Measurements from ENCODE around the gene ERBB4.

ERBB4 gene

GRCh38 chr2:211688196-211688595 is 850.4 kb downstream of the ERBB4 start:
- Histone ChIP-seq H3K27me3 (ENCODE audit: insufficient read depth, low read depth) (no peaks in the 10 kb centered on the region), H3K27ac (no peak overlapping the region), H2AFZ (ENCODE audit: low read depth) (no peak overlapping the region), H3K9ac (no peak overlapping the region), H3K36me3 (ENCODE audit: insufficient read depth) (no peaks in the 10 kb centered on the region), H4K20me1 (ENCODE audit: insufficient read depth) (no peaks in the 10 kb centered on the region), H3K4me3 (IDR thresholded peaks at IDR 0.05; ENCODE audit: insufficient read depth, low read depth, low read length) (no peak overlapping the region), H3K79me2 (ENCODE audit: insufficient read depth, low read depth) (no peaks in the 10 kb centered on the region), H3K4me2 (no peak overlapping the region), H3K4me1 (ENCODE audit: low read depth, poor library complexity, severe bottlenecking) (no peaks in the 10 kb centered on the region)
- no peak for TF ChIP-seq CTCF (conservative IDR thresholded peaks at IDR 0.05; ENCODE audit: low read depth, low read length)

GRCh38 chr2:211674715-211675114 is 863.9 kb downstream of the ERBB4 start:
- Histone ChIP-seq H4K20me1 (ENCODE audit: insufficient read depth) (no peaks in the 10 kb centered on the region), H3K36me3 (ENCODE audit: insufficient read depth) (no peaks in the 10 kb centered on the region), H2AFZ (ENCODE audit: low read depth) (no peak overlapping the region), H3K4me2 (no peak overlapping the region), H3K27ac (no peak overlapping the region), H3K79me2 (ENCODE audit: insufficient read depth, low read depth) (no peaks in the 10 kb centered on the region), H3K4me3 (IDR thresholded peaks at IDR 0.05; ENCODE audit: insufficient read depth, low read depth, low read length) (no peak overlapping the region), H3K27me3 (ENCODE audit: insufficient read depth, low read depth) (no peaks in the 10 kb centered on the region), H3K4me1 (ENCODE audit: low read depth, poor library complexity, severe bottlenecking) (no peaks in the 10 kb centered on the region), H3K9ac (no peak overlapping the region)
- no peak for TF ChIP-seq CTCF (conservative IDR thresholded peaks at IDR 0.05; ENCODE audit: low read depth, low read length)

GRCh38 chr2:211673133-211673905 is 865.3 kb downstream of the ERBB4 start:
- no peak for TF ChIP-seq CTCF (conservative IDR thresholded peaks at IDR 0.05; ENCODE audit: low read depth, low read length)
- Histone ChIP-seq H3K27ac (no peak overlapping the region), H3K4me3 (IDR thresholded peaks at IDR 0.05; ENCODE audit: insufficient read depth, low read depth, low read length) (no peak overlapping the region), H3K4me2 (no peak overlapping the region), H3K9ac (no peak overlapping the region), H4K20me1 (ENCODE audit: insufficient read depth) (no peaks in the 10 kb centered on the region), H3K27me3 (ENCODE audit: insufficient read depth, low read depth) (no peaks in the 10 kb centered on the region), H3K36me3 (ENCODE audit: insufficient read depth) (no peaks in the 10 kb centered on the region), H3K79me2 (ENCODE audit: insufficient read depth, low read depth) (no peaks in the 10 kb centered on the region), H3K4me1 (ENCODE audit: low read depth, poor library complexity, severe bottlenecking) (no peaks in the 10 kb centered on the region), H2AFZ (ENCODE audit: low read depth) (no peak overlapping the region)

GRCh38 chr2:211671977-211672376 is 866.6 kb downstream of the ERBB4 start:
- H3K4me1 ChIP-seq (ENCODE audit: low read depth, poor library complexity, severe bottlenecking) = no peaks in the 10 kb centered on the region
- no peak overlapping the region for H2AFZ ChIP-seq (ENCODE audit: low read depth)
- no peaks in the 10 kb centered on the region for H3K27me3 ChIP-seq (ENCODE audit: insufficient read depth, low read depth)
- H3K4me3 ChIP-seq (IDR thresholded peaks at IDR 0.05; ENCODE audit: insufficient read depth, low read depth, low read length) = no peak overlapping the region
- H3K79me2 ChIP-seq (ENCODE audit: insufficient read depth, low read depth) = no peaks in the 10 kb centered on the region
- no peaks in the 10 kb centered on the region for H3K36me3 ChIP-seq (ENCODE audit: insufficient read depth)
- H3K4me2 ChIP-seq = no peak overlapping the region
- H3K27ac ChIP-seq = no peak overlapping the region
- no peak overlapping the region for H3K9ac ChIP-seq
- no peak for TF ChIP-seq CTCF (conservative IDR thresholded peaks at IDR 0.05; ENCODE audit: low read depth, low read length)
- H4K20me1 ChIP-seq (ENCODE audit: insufficient read depth) = no peaks in the 10 kb centered on the region

Measured in KMS-11 (cell line).